Measurements from ENCODE around the gene DPPA4. TPM values are rescaled to one million over a fixed set of nuclear protein-coding genes. Genes with fewer than 3 reads are reported as not detected.
"Not testable (repeated sequence)": the region's sequence is repeated elsewhere in the genome, so short reads cannot be mapped to it uniquely, and the experiment has no call there.

Gene DPPA4
- total RNA-seq, result 1 to 10 TPM in 1 of 2 donors, not detected in 1; 1.9 TPM

- Histone ChIP-seq H3K36me3 (no peaks in the 10 kb centered on the region), H3K4me3 (peak within 1 kb of the TSS; percentile 3), H3K27ac (no peak within 1 kb of the TSS), H3K9me3 (no peaks in the 10 kb centered on the region), H3K27me3 (no peaks in the 10 kb centered on the region), H3K9ac (ENCODE audit: low read depth in 2 of 2, low read length in 2 of 2) (no peak within 1 kb of the TSS), H3K4me1 (no peaks in the 10 kb centered on the region)
- no peak for DNase-seq
- TF ChIP-seq CTCF (IDR thresholded peaks at IDR 0.05), result no peak
- intact Hi-C loops (cut with DNase I), result no loop called here
These were observed at the start of gene DPPA4 for GRCh38 chr3:109337393-109337792. Gene DPPA4 (minus strand): TSS chr3:109337546. CDS start chr3:109337517, 29 bp downstream.

GRCh38 chr3:109385442-109386318, 48.3 kb upstream of the DPPA4 start:
- Histone ChIP-seq H3K9ac (ENCODE audit: low read depth in 2 of 2, low read length in 2 of 2) (no peak overlapping the region), H3K36me3 (no peaks in the 10 kb centered on the region), H3K27ac (no peak overlapping the region), H3K4me1 (no peaks in the 10 kb centered on the region), H3K4me3 (no peak overlapping the region), H3K9me3 (no peaks in the 10 kb centered on the region), H3K27me3 (no peaks in the 10 kb centered on the region)
- no peak for DNase-seq
- no peak for TF ChIP-seq CTCF (IDR thresholded peaks at IDR 0.05)
- intact Hi-C loops (cut with DNase I), result no loop called here

GRCh38 chr3:109384164-109384563, 46.8 kb upstream of the DPPA4 start:
- H3K9me3 ChIP-seq, result no peaks in the 10 kb centered on the region
- no peak for TF ChIP-seq CTCF (IDR thresholded peaks at IDR 0.05)
- no peaks in the 10 kb centered on the region for H3K4me1 ChIP-seq
- no peaks in the 10 kb centered on the region for H3K27me3 ChIP-seq
- intact Hi-C loops (cut with DNase I), result no loop called here
- H3K36me3 ChIP-seq, result no peaks in the 10 kb centered on the region
- H3K27ac ChIP-seq, result no peak overlapping the region
- no peak overlapping the region for H3K9ac ChIP-seq (ENCODE audit: low read depth in 2 of 2, low read length in 2 of 2)
- no peak overlapping the region for H3K4me3 ChIP-seq
- no peak for DNase-seq

GRCh38 chr3:109382588-109382987, 45.2 kb upstream of the DPPA4 start:
- Histone ChIP-seq H3K36me3 (no peaks in the 10 kb centered on the region), H3K4me1 (no peaks in the 10 kb centered on the region), H3K27ac (no peak overlapping the region), H3K9ac (ENCODE audit: low read depth in 2 of 2, low read length in 2 of 2) (no peak overlapping the region), H3K9me3 (no peaks in the 10 kb centered on the region), H3K27me3 (no peaks in the 10 kb centered on the region), H3K4me3 (no peak overlapping the region)
- DNase-seq, result no peak
- intact Hi-C loops (cut with DNase I), result no loop called here
- TF ChIP-seq CTCF (IDR thresholded peaks at IDR 0.05), result no peak

- Histone ChIP-seq H3K27ac (no peak overlapping the region), H3K9me3 (no peaks in the 10 kb centered on the region), H3K4me1 (no peaks in the 10 kb centered on the region), H3K36me3 (no peaks in the 10 kb centered on the region), H3K9ac (ENCODE audit: low read depth in 2 of 2, low read length in 2 of 2) (no peak overlapping the region), H3K27me3 (no peaks in the 10 kb centered on the region), H3K4me3 (no peak overlapping the region)
- intact Hi-C loops (cut with DNase I), result no loop called here
- no peak for DNase-seq
- TF ChIP-seq CTCF (IDR thresholded peaks at IDR 0.05), result no peak
These were observed 38.6 kb upstream of the DPPA4 start for GRCh38 chr3:109375975-109376374.

GRCh38 chr3:109374434-109374833, 37.1 kb upstream of the DPPA4 start:
- H3K9me3 ChIP-seq; H3K4me3 ChIP-seq; intact Hi-C loops (cut with DNase I); H3K27ac ChIP-seq; DNase-seq; H3K36me3 ChIP-seq; H3K9ac ChIP-seq (ENCODE audit: low read depth in 2 of 2, low read length in 2 of 2); H3K27me3 ChIP-seq; H3K4me1 ChIP-seq: not testable (repeated sequence)

Measured in colonic mucosa (tissue), 4 donors.